Colonic mucosa (tissue), 4 donors: ENCODE results near the gene PCSK2. TPM values are rescaled to one million over a fixed set of nuclear protein-coding genes. Genes with fewer than 3 reads are reported as not detected.

ENCODE experiments used
- DNase-seq: peaks from one replicate; pipeline ENCODE4 v3.0.0-alpha.2; 2020
- H3K27ac ChIP-seq: fragments of 200-600 bp; one replicate; pipeline ENCODE4 v1.8.0; 2021
- H3K27me3 ChIP-seq: fragments of 200-600 bp; one replicate; pipeline ENCODE4 v1.8.0; 2021
- H3K36me3 ChIP-seq: fragments of 200-600 bp; one replicate; pipeline ENCODE4 v1.8.0; 2021
- H3K4me1 ChIP-seq: fragments of 200-600 bp; one replicate; pipeline ENCODE4 v1.8.0; 2021; ENCODE audit warnings: mild to moderate bottlenecking
- H3K4me3 ChIP-seq: fragments of 200-600 bp; one replicate; pipeline ENCODE4 v1.8.0; 2021
- H3K9ac ChIP-seq, 2 donors: one replicate each; pipeline ENCODE4 v1.7.0; 2013; ENCODE audit warnings: control low read depth in 2 of 2, low read depth in 2 of 2, low read length in 2 of 2
- H3K9me3 ChIP-seq: fragments of 200-600 bp; one replicate; pipeline ENCODE4 v1.8.0; 2021
- intact Hi-C: fragments of 100-400 bp; cut with DNase I; formaldehyde crosslinking; loops from one replicate; pipeline ENCODE4 v1.14.1; 2022
- total RNA-seq, 2 donors: library from RNA; stranded (reverse); fragmentation: NEBNext Ultra II Directional in 1 of 2; extraction: Animal tissue kit (Norgen Biotek cat#: 25700) in 1 of 2; gene quantifications; one replicate each; pipeline ENCODE4 v1.2.1, GENCODE V29; 2021
- TF ChIP-seq, protein P1 (sequence below): fragments of 200-600 bp; IDR thresholded peaks from one replicate; pipeline ENCODE4 v1.8.0; 2022; ENCODE audit warnings: antibody characterized with exemption, mild to moderate bottlenecking
- donor health status: healthy.
- donor health status: DM: no; HTN: no; CAD: no.
- donor health status: DM: no; HTN: no; CAD: no.

Gene PCSK2
- total RNA-seq, 2 donors from 2014 or later, result 0.32 to 2.0 TPM

DNA sequence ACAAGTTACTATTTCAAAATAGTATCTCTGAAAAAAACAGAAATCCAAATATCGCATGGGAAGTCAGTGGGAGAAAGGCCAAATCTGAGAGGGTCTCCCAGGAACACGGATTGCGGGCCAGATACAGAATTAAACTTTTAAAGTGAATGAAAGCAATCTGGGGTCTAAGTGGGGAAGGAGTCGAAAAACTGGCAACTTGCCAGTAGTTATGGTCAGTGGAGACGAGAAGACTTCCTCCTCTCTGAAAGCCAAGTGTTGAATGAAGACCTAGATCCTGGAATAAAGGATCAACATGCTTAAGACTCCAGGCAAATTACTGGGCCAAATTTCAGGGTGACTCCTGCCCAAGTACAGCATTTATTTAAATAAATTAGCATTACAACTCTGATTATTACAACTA lies 180.7 kb downstream of the PCSK2 start:
- H3K4me1 ChIP-seq, result no peaks in the 10 kb centered on the region
- no peaks in the 10 kb centered on the region for H3K27me3 ChIP-seq
- H3K27ac ChIP-seq, result no peak overlapping the region
- no peaks in the 10 kb centered on the region for H3K9me3 ChIP-seq
- no peak overlapping the region for H3K4me3 ChIP-seq
- DNase-seq, result no peak
- H3K9ac ChIP-seq, result no peak overlapping the region
- intact Hi-C loops, result no loop called here
- TF ChIP-seq, protein P1, sequence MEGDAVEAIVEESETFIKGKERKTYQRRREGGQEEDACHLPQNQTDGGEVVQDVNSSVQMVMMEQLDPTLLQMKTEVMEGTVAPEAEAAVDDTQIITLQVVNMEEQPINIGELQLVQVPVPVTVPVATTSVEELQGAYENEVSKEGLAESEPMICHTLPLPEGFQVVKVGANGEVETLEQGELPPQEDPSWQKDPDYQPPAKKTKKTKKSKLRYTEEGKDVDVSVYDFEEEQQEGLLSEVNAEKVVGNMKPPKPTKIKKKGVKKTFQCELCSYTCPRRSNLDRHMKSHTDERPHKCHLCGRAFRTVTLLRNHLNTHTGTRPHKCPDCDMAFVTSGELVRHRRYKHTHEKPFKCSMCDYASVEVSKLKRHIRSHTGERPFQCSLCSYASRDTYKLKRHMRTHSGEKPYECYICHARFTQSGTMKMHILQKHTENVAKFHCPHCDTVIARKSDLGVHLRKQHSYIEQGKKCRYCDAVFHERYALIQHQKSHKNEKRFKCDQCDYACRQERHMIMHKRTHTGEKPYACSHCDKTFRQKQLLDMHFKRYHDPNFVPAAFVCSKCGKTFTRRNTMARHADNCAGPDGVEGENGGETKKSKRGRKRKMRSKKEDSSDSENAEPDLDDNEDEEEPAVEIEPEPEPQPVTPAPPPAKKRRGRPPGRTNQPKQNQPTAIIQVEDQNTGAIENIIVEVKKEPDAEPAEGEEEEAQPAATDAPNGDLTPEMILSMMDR, result no peak
- H3K36me3 ChIP-seq, result no peaks in the 10 kb centered on the region

DNA sequence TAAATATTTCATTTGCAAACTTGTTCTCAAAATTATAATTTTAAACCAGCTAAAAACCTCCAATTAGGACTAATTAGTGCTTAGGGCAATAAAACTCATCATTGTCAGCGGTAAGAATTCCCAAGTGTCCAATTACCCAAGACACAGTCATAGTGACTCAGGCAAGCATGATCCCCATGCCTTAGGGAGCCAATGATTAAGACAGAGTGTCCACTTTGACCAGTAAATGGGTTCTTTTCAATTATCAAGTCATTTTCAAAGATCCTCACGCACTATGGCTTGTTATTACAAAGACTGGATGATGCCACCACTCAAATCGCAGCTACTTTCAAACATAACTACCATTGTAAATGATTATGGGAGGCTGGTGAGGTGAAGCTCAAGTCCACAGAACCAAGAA lies 190.4 kb downstream of the PCSK2 start:
- TF ChIP-seq, protein P1, result no peak
- Histone ChIP-seq H3K4me1 (no peaks in the 10 kb centered on the region), H3K4me3 (no peak overlapping the region), H3K9ac (no peak overlapping the region), H3K9me3 (no peaks in the 10 kb centered on the region), H3K27ac (no peak overlapping the region), H3K36me3 (no peaks in the 10 kb centered on the region), H3K27me3 (no peaks in the 10 kb centered on the region)
- intact Hi-C loops, result no loop called here
- no peak for DNase-seq

DNA sequence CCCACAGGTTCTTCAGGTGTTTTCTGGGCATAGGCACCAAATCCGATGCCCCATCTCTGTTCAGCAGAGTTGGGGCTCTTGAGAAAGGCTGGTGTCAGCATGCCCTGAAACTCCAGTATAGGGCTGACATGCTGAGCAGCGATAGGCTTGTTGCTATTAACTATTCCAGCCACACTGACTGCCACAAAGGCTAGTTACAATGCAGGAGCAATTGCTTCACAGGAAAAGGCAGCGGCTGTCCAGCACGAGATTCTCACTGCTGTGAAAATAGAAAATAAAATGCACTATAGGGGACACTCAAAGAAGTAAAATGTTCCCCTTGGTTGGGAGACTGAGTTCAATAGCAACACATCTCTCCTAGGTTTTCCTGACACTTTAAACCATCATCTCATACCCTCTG lies 191.9 kb downstream of the PCSK2 start:
- intact Hi-C loops, result no loop called here

DNA sequence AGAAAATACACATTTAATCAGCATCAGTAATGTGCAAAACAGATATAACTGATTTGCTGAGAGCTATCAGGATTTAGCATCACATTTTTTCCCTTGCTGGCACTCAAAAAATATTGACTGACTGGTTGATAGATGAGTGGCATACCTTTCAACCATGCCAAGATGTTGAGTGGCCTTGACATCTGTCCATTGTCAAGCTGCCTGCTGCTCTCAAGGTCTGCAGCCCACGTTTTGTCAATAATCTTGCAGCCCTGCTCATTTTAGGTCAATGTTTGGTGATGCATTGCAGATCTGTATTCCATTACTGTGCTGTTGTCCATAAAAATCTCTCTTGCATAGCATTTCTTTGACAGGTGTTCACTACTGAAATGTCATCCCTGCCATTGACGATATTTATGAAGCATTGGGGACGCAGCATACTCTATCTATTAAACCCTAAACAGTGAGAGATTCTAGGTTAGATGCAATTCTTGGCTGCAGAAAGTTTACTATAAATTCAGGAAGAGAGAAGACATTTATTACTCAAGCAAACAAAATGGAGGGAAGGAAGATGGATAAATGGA lies 192.7 kb downstream of the PCSK2 start:
- Histone ChIP-seq H3K36me3 (no peaks in the 10 kb centered on the region), H3K9me3 (no peaks in the 10 kb centered on the region), H3K4me1 (no peaks in the 10 kb centered on the region), H3K27ac (no peak overlapping the region), H3K27me3 (no peaks in the 10 kb centered on the region), H3K4me3 (no peak overlapping the region), H3K9ac (no peak overlapping the region)
- TF ChIP-seq, protein P1, result no peak
- no peak for DNase-seq
- intact Hi-C loops, result no loop called here

More for the DNA sequence above, 191.9 kb downstream of the PCSK2 start:
- no peak overlapping the region for H3K27ac ChIP-seq
- TF ChIP-seq, protein P1, result no peak
- no peaks in the 10 kb centered on the region for H3K36me3 ChIP-seq
- H3K27me3 ChIP-seq, result no peaks in the 10 kb centered on the region
- no peaks in the 10 kb centered on the region for H3K4me1 ChIP-seq
- H3K9me3 ChIP-seq, result no peaks in the 10 kb centered on the region
- DNase-seq, result no peak
- no peak overlapping the region for H3K4me3 ChIP-seq
- no peak overlapping the region for H3K9ac ChIP-seq

DNA sequence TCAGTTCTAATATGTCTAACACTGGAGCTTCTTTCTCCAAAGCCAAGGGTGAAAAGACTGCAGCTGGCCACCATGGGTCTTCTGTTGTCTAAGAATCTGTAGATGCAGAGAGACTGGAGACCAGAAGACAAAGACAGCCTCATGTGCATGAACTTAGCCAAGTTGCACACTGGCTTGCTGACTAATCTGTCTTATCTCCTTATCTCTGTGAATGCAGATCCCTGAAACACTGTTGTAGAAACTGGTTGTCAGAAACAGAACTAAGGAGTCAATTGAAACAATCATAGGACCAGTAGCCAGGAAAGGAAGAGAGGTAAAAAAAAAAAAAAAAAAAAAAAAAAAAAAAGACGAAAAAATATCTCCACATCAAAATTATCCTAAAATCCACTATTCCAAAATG lies 194.7 kb downstream of the PCSK2 start:
- H3K4me1 ChIP-seq, result no peaks in the 10 kb centered on the region
- no peak overlapping the region for H3K4me3 ChIP-seq
- no peak overlapping the region for H3K9ac ChIP-seq
- H3K36me3 ChIP-seq, result no peaks in the 10 kb centered on the region
- H3K9me3 ChIP-seq, result no peaks in the 10 kb centered on the region
- intact Hi-C loops, result no loop called here
- TF ChIP-seq, protein P1, result no peak
- H3K27ac ChIP-seq, result no peak overlapping the region
- DNase-seq, result no peak
- H3K27me3 ChIP-seq, result no peaks in the 10 kb centered on the region
